Measurements from ENCODE around the gene PUM2. TPM values are rescaled to one million over a fixed set of nuclear protein-coding genes. Genes with fewer than 3 reads are reported as not detected.
"Not testable (repeated sequence)": the region's sequence is repeated elsewhere in the genome, so short reads cannot be mapped to it uniquely, and the experiment has no call there.

PUM2 gene
- total RNA-seq, 1 experiment from 2014 or later, result 96.8 TPM

DNA sequence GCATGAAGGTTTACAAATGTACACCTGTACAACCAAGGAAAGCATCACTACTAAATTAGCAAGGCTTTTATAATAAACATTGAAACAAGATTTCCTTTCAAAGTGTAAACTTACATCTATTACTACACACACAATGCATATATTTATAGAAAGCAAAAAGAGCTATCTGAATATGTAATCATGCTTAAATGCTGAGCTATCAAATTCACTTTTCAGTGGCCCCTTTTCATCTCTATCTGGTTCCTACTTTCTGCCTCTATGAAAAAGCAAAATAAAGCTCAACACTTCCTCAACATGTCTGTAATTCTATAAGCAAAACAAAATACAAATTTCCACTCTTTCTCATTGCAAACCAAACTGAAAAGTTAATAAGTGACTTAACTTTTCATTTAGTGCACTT is 100.2 kb downstream of the PUM2 start:
- TF ChIP-seq, protein P1, sequence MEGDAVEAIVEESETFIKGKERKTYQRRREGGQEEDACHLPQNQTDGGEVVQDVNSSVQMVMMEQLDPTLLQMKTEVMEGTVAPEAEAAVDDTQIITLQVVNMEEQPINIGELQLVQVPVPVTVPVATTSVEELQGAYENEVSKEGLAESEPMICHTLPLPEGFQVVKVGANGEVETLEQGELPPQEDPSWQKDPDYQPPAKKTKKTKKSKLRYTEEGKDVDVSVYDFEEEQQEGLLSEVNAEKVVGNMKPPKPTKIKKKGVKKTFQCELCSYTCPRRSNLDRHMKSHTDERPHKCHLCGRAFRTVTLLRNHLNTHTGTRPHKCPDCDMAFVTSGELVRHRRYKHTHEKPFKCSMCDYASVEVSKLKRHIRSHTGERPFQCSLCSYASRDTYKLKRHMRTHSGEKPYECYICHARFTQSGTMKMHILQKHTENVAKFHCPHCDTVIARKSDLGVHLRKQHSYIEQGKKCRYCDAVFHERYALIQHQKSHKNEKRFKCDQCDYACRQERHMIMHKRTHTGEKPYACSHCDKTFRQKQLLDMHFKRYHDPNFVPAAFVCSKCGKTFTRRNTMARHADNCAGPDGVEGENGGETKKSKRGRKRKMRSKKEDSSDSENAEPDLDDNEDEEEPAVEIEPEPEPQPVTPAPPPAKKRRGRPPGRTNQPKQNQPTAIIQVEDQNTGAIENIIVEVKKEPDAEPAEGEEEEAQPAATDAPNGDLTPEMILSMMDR (IDR thresholded peaks at IDR 0.05; ENCODE audit: unreplicated experiment), result no peak
- Mint-ChIP-seq H3K4me1 (ENCODE audit: low read depth, unreplicated experiment) (no peaks in the 10 kb centered on the region), H3K27me3 (ENCODE audit: unreplicated experiment) (no peaks in the 10 kb centered on the region), H3K9me3 (ENCODE audit: low read depth, unreplicated experiment) (no peaks in the 10 kb centered on the region), H3K36me3 (ENCODE audit: insufficient read depth, unreplicated experiment) (peaks cover 67% of the 10 kb centered on the region), H3K4me3 (ENCODE audit: low read depth, unreplicated experiment) (no peak overlapping the region), H3K27ac (ENCODE audit: unreplicated experiment) (no peak overlapping the region)
- CTCF ChIA-PET, result no interaction called here
- no TSS peak for BruUV-seq (replicated peaks)
- no peak for DNase-seq
- intact Hi-C loops (cut with micrococcal nuclease; ENCODE audit: unreplicated experiment), result no loop called here

- Mint-ChIP-seq H3K27ac (ENCODE audit: unreplicated experiment) (no peak overlapping the region), H3K27me3 (ENCODE audit: unreplicated experiment) (no peaks in the 10 kb centered on the region), H3K36me3 (ENCODE audit: insufficient read depth, unreplicated experiment) (peaks cover 67% of the 10 kb centered on the region), H3K4me1 (ENCODE audit: low read depth, unreplicated experiment) (no peaks in the 10 kb centered on the region), H3K9me3 (ENCODE audit: low read depth, unreplicated experiment) (no peaks in the 10 kb centered on the region), H3K4me3 (ENCODE audit: low read depth, unreplicated experiment) (no peak overlapping the region)
- no peak for DNase-seq
- no TSS peak for BruUV-seq (replicated peaks)
- CTCF ChIA-PET, result no interaction called here
- TF ChIP-seq, protein P1 (IDR thresholded peaks at IDR 0.05; ENCODE audit: unreplicated experiment), result no peak
- intact Hi-C loops (cut with micrococcal nuclease; ENCODE audit: unreplicated experiment), result no loop called here
Measured at GRCh38 chr2:20249170-20249569, 101.5 kb downstream of the PUM2 start.

GRCh38 chr2:20247084-20247483 is 103.6 kb downstream of the PUM2 start:
- intact Hi-C loops (cut with micrococcal nuclease; ENCODE audit: unreplicated experiment), result no loop called here
- DNase-seq, result no peak
- H3K27ac Mint-ChIP-seq (ENCODE audit: unreplicated experiment), result no peak overlapping the region
- H3K36me3 Mint-ChIP-seq (ENCODE audit: insufficient read depth, unreplicated experiment), result peaks cover 65% of the 10 kb centered on the region
- no peaks in the 10 kb centered on the region for H3K27me3 Mint-ChIP-seq (ENCODE audit: unreplicated experiment)
- H3K4me1 Mint-ChIP-seq (ENCODE audit: low read depth, unreplicated experiment), result no peaks in the 10 kb centered on the region
- BruUV-seq (replicated peaks), result no TSS peak
- H3K9me3 Mint-ChIP-seq (ENCODE audit: low read depth, unreplicated experiment), result no peaks in the 10 kb centered on the region
- CTCF ChIA-PET, result no interaction called here
- H3K4me3 Mint-ChIP-seq (ENCODE audit: low read depth, unreplicated experiment), result no peak overlapping the region
- TF ChIP-seq, protein P1 (IDR thresholded peaks at IDR 0.05; ENCODE audit: unreplicated experiment), result no peak

DNA sequence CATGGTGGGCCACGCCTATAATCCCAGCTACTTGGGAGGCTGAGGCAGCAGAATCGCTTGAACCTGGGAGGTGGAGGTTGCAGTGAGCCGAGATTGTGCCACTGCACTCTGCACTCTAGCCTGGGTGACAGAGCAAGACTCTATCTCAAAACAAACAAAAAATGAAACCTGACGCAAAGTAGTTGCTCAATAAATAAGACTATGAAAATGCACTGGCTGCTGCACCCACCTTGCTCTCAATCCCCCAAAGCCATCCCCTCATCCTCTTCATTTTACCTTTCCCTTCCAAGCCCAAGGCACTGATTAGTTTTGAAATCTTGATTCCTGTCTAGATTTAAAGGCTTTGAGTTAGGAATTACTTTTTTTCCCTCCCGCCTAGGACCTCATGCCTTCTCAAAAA is 107.0 kb downstream of the PUM2 start:
- H3K4me1 Mint-ChIP-seq (ENCODE audit: low read depth, unreplicated experiment); BruUV-seq (replicated peaks); CTCF ChIA-PET; intact Hi-C loops (cut with micrococcal nuclease; ENCODE audit: unreplicated experiment); H3K4me3 Mint-ChIP-seq (ENCODE audit: low read depth, unreplicated experiment); H3K9me3 Mint-ChIP-seq (ENCODE audit: low read depth, unreplicated experiment); DNase-seq; H3K27me3 Mint-ChIP-seq (ENCODE audit: unreplicated experiment): not testable (repeated sequence)
- Mint-ChIP-seq H3K36me3 (ENCODE audit: insufficient read depth, unreplicated experiment) (peaks cover 58% of the 10 kb centered on the region), H3K27ac (ENCODE audit: unreplicated experiment) (peak overlapping the region; percentile 59)

DNA sequence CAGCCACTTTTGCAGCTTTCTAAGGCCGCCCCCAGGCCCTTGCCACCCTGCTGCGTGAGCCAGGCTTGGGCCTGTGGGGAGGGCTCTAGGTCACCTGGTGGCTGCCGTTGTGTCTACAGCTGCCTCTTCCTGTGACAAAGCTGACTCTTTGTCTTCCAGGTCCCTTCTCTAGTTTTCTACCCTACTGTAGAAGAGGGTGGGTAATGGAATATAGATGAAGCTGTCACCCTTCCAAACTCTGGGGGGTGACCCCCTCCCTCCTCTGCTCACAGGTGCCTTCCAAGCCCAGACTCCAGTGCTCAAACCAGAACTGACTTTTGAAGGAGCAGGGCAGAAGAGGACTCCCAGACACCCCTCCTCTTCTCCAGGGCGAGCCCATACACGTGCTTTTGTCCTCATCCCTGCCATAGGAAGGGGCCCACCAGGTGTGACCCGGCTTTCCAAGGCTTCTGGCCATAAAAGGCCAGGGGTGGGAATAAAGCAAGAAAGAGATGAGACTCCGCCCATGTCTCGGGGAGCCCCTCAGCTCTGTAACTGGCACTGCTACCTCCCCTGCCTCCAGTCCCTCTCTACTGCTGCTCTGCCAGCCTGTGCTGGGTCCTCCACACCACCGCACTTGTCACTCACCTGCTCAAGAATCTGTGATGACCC is 107.8 kb downstream of the PUM2 start:
- intact Hi-C loops (cut with micrococcal nuclease; ENCODE audit: unreplicated experiment), result no loop called here
- H3K4me1 Mint-ChIP-seq (ENCODE audit: low read depth, unreplicated experiment), result no peaks in the 10 kb centered on the region
- H3K27ac Mint-ChIP-seq (ENCODE audit: unreplicated experiment), result peak overlapping the region; percentile 61
- DNase-seq, result no peak
- BruUV-seq (replicated peaks), result no TSS peak
- H3K36me3 Mint-ChIP-seq (ENCODE audit: insufficient read depth, unreplicated experiment), result peaks cover 51% of the 10 kb centered on the region
- H3K4me3 Mint-ChIP-seq (ENCODE audit: low read depth, unreplicated experiment), result no peak overlapping the region
- H3K27me3 Mint-ChIP-seq (ENCODE audit: unreplicated experiment), result no peaks in the 10 kb centered on the region
- TF ChIP-seq, protein P1 (IDR thresholded peaks at IDR 0.05; ENCODE audit: unreplicated experiment), result no peak
- peaks cover 2% of the 10 kb centered on the region for H3K9me3 Mint-ChIP-seq (ENCODE audit: low read depth, unreplicated experiment)
- CTCF ChIA-PET, result no interaction called here
